Type B pancreatic cell (in vitro differentiated cells): ENCODE data around the gene LONP2. TPM values are rescaled to one million over a fixed set of nuclear protein-coding genes. Genes with fewer than 3 reads are reported as not detected.

Source experiments
- DNase-seq: peaks from one replicate; pipeline ENCODE4 v3.0.0; 2021; ENCODE audit warnings: mixed read lengths; ENCODE audit not compliant: unreplicated experiment; ENCODE audit errors: extremely low spot score
- H3K27ac Mint-ChIP-seq: 2 replicates; pipeline ENCODE4 v1.8.0; 2021; ENCODE audit warnings: mild to moderate bottlenecking, mixed read lengths
- H3K27me3 Mint-ChIP-seq: 2 replicates; pipeline ENCODE4 v1.8.0; 2021; ENCODE audit warnings: mixed read lengths
- H3K36me3 Mint-ChIP-seq: 2 replicates; pipeline ENCODE4 v1.8.0; 2021; ENCODE audit warnings: mixed read lengths
- H3K4me1 Mint-ChIP-seq: one replicate; pipeline ENCODE4 v1.8.0; 2021; ENCODE audit warnings: mixed read lengths; ENCODE audit not compliant: unreplicated experiment
- H3K4me3 Mint-ChIP-seq: 2 replicates; pipeline ENCODE4 v1.8.0; 2021; ENCODE audit warnings: mild to moderate bottlenecking, mixed read lengths
- H3K9me3 Mint-ChIP-seq: 2 replicates; pipeline ENCODE4 v1.8.0; 2021; ENCODE audit warnings: mixed read lengths
- total RNA-seq: library from RNA; stranded (reverse); gene quantifications from 2 replicates; pipeline ENCODE4 v1.2.1, GENCODE V29; 2021; ENCODE audit warnings: low replicate concordance
- TF ChIP-seq, protein P1 (sequence below): fragments of 200-600 bp; sonication (generic); conservative IDR thresholded peaks from 2 replicates; pipeline ENCODE4 v1.5.0; 2021; ENCODE audit warnings: antibody characterized with exemption, mild to moderate bottlenecking

The LONP2 gene
- total RNA-seq, 1 donor from 2014 or later, result 65.5 TPM

DNA sequence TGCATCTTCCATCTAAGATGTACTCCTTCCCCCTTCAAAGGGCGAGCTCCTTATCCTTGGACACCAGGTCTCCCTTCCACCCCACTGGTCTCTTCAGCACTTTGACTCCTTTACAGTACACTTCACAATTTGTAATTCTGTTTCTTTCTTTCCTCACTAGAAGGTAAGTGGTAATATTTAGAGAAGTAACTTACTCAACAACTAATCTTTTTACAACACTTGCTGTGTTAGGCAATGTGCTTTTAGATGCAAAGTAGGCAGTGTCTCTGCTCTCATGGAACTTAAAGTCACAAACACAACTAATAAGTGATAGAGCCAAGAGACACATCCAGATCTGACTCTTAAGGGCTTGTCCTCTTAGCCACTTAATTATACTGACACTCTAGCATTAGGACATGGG, 134.7 kb downstream of the LONP2 start:
- peak overlapping the region; percentile 42 for H3K27ac Mint-ChIP-seq
- peaks cover 49% of the 10 kb centered on the region for H3K4me1 Mint-ChIP-seq
- H3K36me3 Mint-ChIP-seq, result peaks cover 12% of the 10 kb centered on the region
- H3K27me3 Mint-ChIP-seq, result no peaks in the 10 kb centered on the region
- H3K9me3 Mint-ChIP-seq, result peaks cover 8% of the 10 kb centered on the region
- peak overlapping the region; percentile 7 for H3K4me3 Mint-ChIP-seq
- DNase-seq, result no peak
- TF ChIP-seq, protein P1, sequence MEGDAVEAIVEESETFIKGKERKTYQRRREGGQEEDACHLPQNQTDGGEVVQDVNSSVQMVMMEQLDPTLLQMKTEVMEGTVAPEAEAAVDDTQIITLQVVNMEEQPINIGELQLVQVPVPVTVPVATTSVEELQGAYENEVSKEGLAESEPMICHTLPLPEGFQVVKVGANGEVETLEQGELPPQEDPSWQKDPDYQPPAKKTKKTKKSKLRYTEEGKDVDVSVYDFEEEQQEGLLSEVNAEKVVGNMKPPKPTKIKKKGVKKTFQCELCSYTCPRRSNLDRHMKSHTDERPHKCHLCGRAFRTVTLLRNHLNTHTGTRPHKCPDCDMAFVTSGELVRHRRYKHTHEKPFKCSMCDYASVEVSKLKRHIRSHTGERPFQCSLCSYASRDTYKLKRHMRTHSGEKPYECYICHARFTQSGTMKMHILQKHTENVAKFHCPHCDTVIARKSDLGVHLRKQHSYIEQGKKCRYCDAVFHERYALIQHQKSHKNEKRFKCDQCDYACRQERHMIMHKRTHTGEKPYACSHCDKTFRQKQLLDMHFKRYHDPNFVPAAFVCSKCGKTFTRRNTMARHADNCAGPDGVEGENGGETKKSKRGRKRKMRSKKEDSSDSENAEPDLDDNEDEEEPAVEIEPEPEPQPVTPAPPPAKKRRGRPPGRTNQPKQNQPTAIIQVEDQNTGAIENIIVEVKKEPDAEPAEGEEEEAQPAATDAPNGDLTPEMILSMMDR, result no peak

DNA sequence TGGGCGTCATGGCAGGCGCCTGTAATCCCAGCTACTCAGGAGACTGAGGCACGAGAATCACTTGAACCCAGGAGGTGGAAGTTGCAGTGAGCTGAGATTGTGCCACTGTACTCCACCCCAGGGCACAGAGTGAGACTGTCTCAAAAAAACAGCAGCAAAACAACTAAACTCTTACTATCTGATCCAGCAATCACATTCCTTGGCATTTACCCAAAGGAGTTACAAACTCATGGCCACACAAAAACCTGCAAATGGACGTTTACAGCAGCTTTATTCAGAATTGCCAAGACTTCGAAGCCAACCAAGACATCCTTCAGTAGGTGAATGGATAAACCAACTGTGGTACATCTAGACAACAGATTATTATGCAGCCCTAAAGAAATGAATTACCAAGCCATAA, 137.1 kb downstream of the LONP2 start:
- TF ChIP-seq, protein P1, result no peak
- peak overlapping the region; percentile 48 for H3K4me3 Mint-ChIP-seq
- DNase-seq, result no peak
- H3K9me3 Mint-ChIP-seq, result peaks cover 8% of the 10 kb centered on the region
- H3K36me3 Mint-ChIP-seq, result peaks cover 12% of the 10 kb centered on the region
- no peak overlapping the region for H3K27ac Mint-ChIP-seq
- H3K27me3 Mint-ChIP-seq, result no peaks in the 10 kb centered on the region
- peaks cover 49% of the 10 kb centered on the region for H3K4me1 Mint-ChIP-seq

DNA sequence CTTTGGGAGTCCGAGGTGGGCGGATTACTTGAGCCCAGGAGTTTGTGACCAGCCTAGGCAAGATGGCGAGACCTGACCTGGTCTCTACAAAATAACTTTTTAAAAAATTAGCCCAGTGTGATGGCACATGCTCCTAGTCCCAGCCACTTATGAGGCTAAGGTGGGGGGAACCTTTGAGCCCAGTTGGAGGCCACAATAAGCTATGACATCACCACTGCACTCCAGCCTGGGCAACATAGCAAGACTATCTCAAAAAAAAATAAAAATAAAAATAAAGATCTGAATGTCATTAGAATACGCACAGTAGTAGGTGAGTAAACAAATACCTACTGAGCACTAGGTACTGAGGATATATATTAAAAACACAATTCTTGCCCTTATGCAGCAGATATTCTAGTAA, 138.0 kb downstream of the LONP2 start:
- H3K27me3 Mint-ChIP-seq, result no peaks in the 10 kb centered on the region
- H3K4me1 Mint-ChIP-seq, result peaks cover 42% of the 10 kb centered on the region
- peaks cover 12% of the 10 kb centered on the region for H3K36me3 Mint-ChIP-seq
- TF ChIP-seq, protein P1, result no peak
- peaks cover 8% of the 10 kb centered on the region for H3K9me3 Mint-ChIP-seq
- DNase-seq, result no peak
- H3K27ac Mint-ChIP-seq, result no peak overlapping the region
- peak overlapping the region; percentile 65 for H3K4me3 Mint-ChIP-seq

DNA sequence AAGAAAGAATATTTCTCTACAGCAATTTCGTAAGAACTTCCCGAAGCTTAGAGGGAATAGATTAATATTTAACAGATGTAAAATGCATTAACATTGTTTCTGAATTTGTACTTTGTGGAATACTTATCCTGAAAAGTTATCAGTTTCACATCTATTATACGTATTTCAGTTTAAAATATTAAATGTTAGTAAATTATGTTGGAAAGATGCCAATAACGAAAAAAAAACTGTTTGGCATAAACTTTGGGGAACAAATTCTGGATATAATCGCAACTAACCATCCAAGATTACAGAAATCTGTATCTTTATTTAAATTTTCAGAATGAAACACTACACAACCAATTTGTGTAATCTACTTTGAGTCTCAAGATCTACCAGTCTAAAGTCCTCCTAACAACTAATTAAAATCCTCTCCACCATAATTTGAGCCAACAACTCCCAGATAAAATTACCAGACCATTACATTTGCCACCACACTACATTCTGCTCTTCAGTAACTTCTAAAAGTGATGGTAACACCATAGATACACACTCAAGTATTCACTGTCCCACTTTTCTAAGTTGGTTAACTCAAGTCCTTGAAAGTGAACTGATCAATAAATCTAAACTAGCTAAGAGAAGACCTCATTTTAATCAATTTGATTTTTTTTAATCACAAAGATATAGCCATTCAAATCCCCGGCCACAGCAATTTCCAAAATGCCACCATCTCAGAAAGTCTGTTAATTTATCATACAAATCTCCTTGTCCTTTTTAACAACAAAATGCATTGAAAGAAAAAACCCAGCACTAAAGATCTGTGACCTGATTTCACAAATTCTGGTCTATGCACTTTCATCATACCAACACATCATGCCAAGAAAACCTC, 139.1 kb downstream of the LONP2 start:
- no peak for DNase-seq
- H3K27ac Mint-ChIP-seq, result peak overlapping the region; percentile 96
- peak overlapping the region; percentile 92 for H3K4me3 Mint-ChIP-seq
- H3K9me3 Mint-ChIP-seq, result peaks cover 8% of the 10 kb centered on the region
- H3K4me1 Mint-ChIP-seq, result peaks cover 41% of the 10 kb centered on the region
- H3K27me3 Mint-ChIP-seq, result no peaks in the 10 kb centered on the region
- peaks cover 12% of the 10 kb centered on the region for H3K36me3 Mint-ChIP-seq
- TF ChIP-seq, protein P1, result no peak

DNA sequence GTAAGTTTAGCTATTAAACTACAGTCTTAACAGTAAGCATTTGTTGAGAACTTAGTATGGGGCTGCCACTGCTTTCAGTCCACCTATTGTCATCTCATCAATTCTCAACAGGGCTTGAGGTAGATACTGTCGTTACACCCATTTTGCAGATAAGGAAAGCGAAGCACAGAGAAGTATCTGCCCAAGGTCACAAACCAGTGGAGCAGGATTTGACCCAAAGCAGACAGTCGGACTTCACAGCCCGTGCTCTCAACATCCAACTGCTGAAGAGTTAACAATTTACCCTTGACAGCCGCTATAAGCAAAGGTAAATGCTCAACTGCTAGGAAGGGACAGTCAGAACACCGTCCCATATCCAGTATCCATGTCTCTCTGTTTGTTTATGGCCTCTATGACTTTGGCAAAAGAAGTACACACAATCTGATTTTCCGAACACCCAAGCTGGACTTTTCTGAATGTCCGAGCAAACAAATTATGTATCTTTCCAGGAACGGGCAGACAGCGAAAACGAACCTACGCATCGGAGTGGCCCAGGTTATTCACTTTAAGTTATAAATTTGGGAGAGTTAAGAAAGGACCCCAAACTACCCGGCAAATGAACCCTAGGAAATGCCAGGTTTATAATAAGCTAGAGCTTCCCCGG, 139.9 kb downstream of the LONP2 start:
- Mint-ChIP-seq H3K4me1 (peaks cover 34% of the 10 kb centered on the region), H3K27me3 (no peaks in the 10 kb centered on the region), H3K27ac (peak overlapping the region; percentile 96), H3K36me3 (peaks cover 12% of the 10 kb centered on the region), H3K4me3 (peak overlapping the region; percentile 92), H3K9me3 (peaks cover 8% of the 10 kb centered on the region)
- no peak for DNase-seq
- TF ChIP-seq, protein P1, result no peak
